Natural killer cell (primary cell): ENCODE measurements around the gene MAST3. TPM values are rescaled to one million over a fixed set of nuclear protein-coding genes. Genes with fewer than 3 reads are reported as not detected.

Experiments
- ATAC-seq, 3 donors: fragments of 150-1000 bp in 2 of 3; fragments of 200-7000 bp in 1 of 3; cut with Tn5 transposase; 1 replicate in 1 of 3; 2 replicates in 2 of 3; pipeline ENCODE4 v1.10.0; 2021; ENCODE audit warnings: mild to moderate bottlenecking in 2 of 3, moderate library complexity in 2 of 3
- DNase-seq, 2 donors: peaks; one replicate each; pipeline versions ENCODE4 v3.0.0 to v3.0.0-alpha.2; 2013 to 2021; ENCODE audit warnings: mixed read lengths in 1 of 2
- H3K27ac ChIP-seq: one replicate; pipeline ENCODE4 v1.5.1; 2013; ENCODE audit warnings: mild to moderate bottlenecking, low read length
- H3K27me3 ChIP-seq: one replicate; pipeline ENCODE4 v1.6.1; 2013; ENCODE audit warnings: low read length; ENCODE audit not compliant: control insufficient read depth, insufficient read depth
- H3K36me3 ChIP-seq: one replicate; pipeline ENCODE4 v1.6.1; 2013; ENCODE audit warnings: low read length; ENCODE audit not compliant: control insufficient read depth, insufficient read depth
- H3K4me1 ChIP-seq: one replicate; pipeline ENCODE4 v1.6.1; 2013; ENCODE audit warnings: low read length; ENCODE audit not compliant: control insufficient read depth, insufficient read depth
- H3K4me3 ChIP-seq: one replicate; pipeline ENCODE4 v1.5.1; 2013; ENCODE audit warnings: low read length
- H3K9me3 ChIP-seq: one replicate; pipeline ENCODE4 v1.6.1; 2013; ENCODE audit warnings: low read length; ENCODE audit not compliant: control insufficient read depth, insufficient read depth
- H3K27ac Mint-ChIP-seq, 2 donors: one replicate each; pipeline ENCODE4 v1.8.0; 2022; ENCODE audit warnings: mild to moderate bottlenecking in 2 of 2, mixed read lengths in 2 of 2, moderate library complexity in 1 of 2
- H3K27me3 Mint-ChIP-seq, 2 donors: one replicate each; pipeline ENCODE4 v1.8.0; 2022; ENCODE audit warnings: low read depth in 2 of 2, mixed read lengths in 2 of 2
- H3K36me3 Mint-ChIP-seq: one replicate; pipeline ENCODE4 v1.8.0; 2022; ENCODE audit warnings: mixed read lengths
- H3K4me1 Mint-ChIP-seq, 2 donors: one replicate each; pipeline ENCODE4 v1.8.0; 2022; ENCODE audit warnings: mixed read lengths in 2 of 2
- H3K4me3 Mint-ChIP-seq: one replicate; pipeline ENCODE4 v1.8.0; 2022; ENCODE audit warnings: mild to moderate bottlenecking, moderate library complexity, mixed read lengths
- H3K9me3 Mint-ChIP-seq, 2 donors: one replicate each; pipeline ENCODE4 v1.8.0; 2022; ENCODE audit warnings: mixed read lengths in 2 of 2
- CTCF ChIP-seq: fragments of 200-600 bp; IDR thresholded peaks from one replicate; pipeline ENCODE4 v1.8.0; 2022; ENCODE audit warnings: antibody characterized with exemption
- WGBS: methylation state at CpG from one replicate; pipeline ENCODE4 v1.1.7; 2013; ENCODE audit warnings: missing lambda C conversion rate; ENCODE audit not compliant: insufficient coverage; 5-methylcytosine and 5-hydroxymethylcytosine counted together
- intact Hi-C: fragments of 100-400 bp; cut with micrococcal nuclease; formaldehyde crosslinking; loops from one replicate; pipeline ENCODE4 v1.14.2; 2022
- total RNA-seq, 4 donors: library from RNA; stranded (reverse); fragments of 120-200 nt in 1 of 4; gene quantifications; one replicate each; pipeline versions ENCODE4 v1.2.3 to v1.2.4, GENCODE V29; 2013 to 2022

Gene MAST3
- total RNA-seq, 3 donors from 2014 or later (not counting 1 experiment from before 2014, with no cell fraction given) = 84.5 to 101 (median 101) TPM

GRCh38 chr19:18112989-18113478, 15.5 kb downstream of the MAST3 start:
- H3K4me3 ChIP-seq = no peak overlapping the region
- TF ChIP-seq CTCF = peak; percentile 81
- intact Hi-C loops = loop anchor here (1.0 to 2.0 kb wide), 2 partner anchors 55 to 138 kb away; no protein-coding TSS in a partner anchor
- no peaks in the 10 kb centered on the region for H3K36me3 ChIP-seq
- no peak overlapping the region for H3K27ac ChIP-seq
- peaks cover 11 to 42% of the 10 kb centered on the region in 2 donors for H3K4me1 Mint-ChIP-seq
- no peaks in the 10 kb centered on the region for H3K9me3 Mint-ChIP-seq
- H3K4me1 ChIP-seq = peaks cover 40% of the 10 kb centered on the region
- peak overlapping the region; percentile 11 for H3K4me3 Mint-ChIP-seq
- H3K27me3 Mint-ChIP-seq = no peaks in the 10 kb centered on the region
- ATAC-seq (peak; percentile 27 to 48 (median 38)), DNase-seq (peak; percentile 76 to 86)
- no peaks in the 10 kb centered on the region for H3K36me3 Mint-ChIP-seq
- no peaks in the 10 kb centered on the region for H3K27me3 ChIP-seq
- WGBS = 46% methylated on average over 9 of the region's 9 CpGs
- H3K27ac Mint-ChIP-seq = peak overlapping the region in 1 of 2 donors; percentile 48
- no peaks in the 10 kb centered on the region for H3K9me3 ChIP-seq

GRCh38 chr19:18113827-18114226, 16.2 kb downstream of the MAST3 start:
- no peaks in the 10 kb centered on the region for H3K27me3 ChIP-seq
- no peak for TF ChIP-seq CTCF
- Mint-ChIP-seq H3K4me3 (no peak overlapping the region), H3K9me3 (no peaks in the 10 kb centered on the region), H3K4me1 (peaks cover 15 to 47% of the 10 kb centered on the region in 2 donors), H3K36me3 (no peaks in the 10 kb centered on the region), H3K27me3 (no peaks in the 10 kb centered on the region), H3K27ac (no peak overlapping the region)
- H3K9me3 ChIP-seq = no peaks in the 10 kb centered on the region
- no peak overlapping the region for H3K4me3 ChIP-seq
- peaks cover 45% of the 10 kb centered on the region for H3K4me1 ChIP-seq
- intact Hi-C loops = loop anchor here (1.0 to 2.0 kb wide), 2 partner anchors 54 to 137 kb away; no protein-coding TSS in a partner anchor
- H3K36me3 ChIP-seq = no peaks in the 10 kb centered on the region
- 97% methylated on average over 5 of the region's 5 CpGs for WGBS
- no peak overlapping the region for H3K27ac ChIP-seq
- ATAC-seq (no peak), DNase-seq (no peak)

GRCh38 chr19:18114483-18114882, 16.9 kb downstream of the MAST3 start:
- Mint-ChIP-seq H3K36me3 (no peaks in the 10 kb centered on the region), H3K27ac (peak overlapping the region in 1 of 2 donors; percentile 23), H3K27me3 (no peaks in the 10 kb centered on the region), H3K4me1 (peaks cover 22 to 47% of the 10 kb centered on the region in 2 donors), H3K9me3 (no peaks in the 10 kb centered on the region), H3K4me3 (no peak overlapping the region)
- H3K9me3 ChIP-seq = no peaks in the 10 kb centered on the region
- H3K27me3 ChIP-seq = no peaks in the 10 kb centered on the region
- H3K4me3 ChIP-seq = no peak overlapping the region
- ATAC-seq (no peak), DNase-seq (no peak)
- intact Hi-C loops = no loop called here
- H3K27ac ChIP-seq = no peak overlapping the region
- TF ChIP-seq CTCF = no peak
- H3K36me3 ChIP-seq = no peaks in the 10 kb centered on the region
- 98% methylated on average over 4 of the region's 4 CpGs for WGBS
- H3K4me1 ChIP-seq = peaks cover 45% of the 10 kb centered on the region

- no peaks in the 10 kb centered on the region for H3K27me3 ChIP-seq
- H3K36me3 ChIP-seq = peaks cover 15% of the 10 kb centered on the region
- Mint-ChIP-seq H3K27me3 (no peaks in the 10 kb centered on the region), H3K27ac (peak overlapping the region; percentile 89 to 99), H3K4me1 (peaks cover 30 to 62% of the 10 kb centered on the region in 2 donors), H3K9me3 (no peaks in the 10 kb centered on the region), H3K36me3 (no peaks in the 10 kb centered on the region), H3K4me3 (peak overlapping the region; percentile 84)
- ATAC-seq (no peak), DNase-seq (no peak)
- H3K27ac ChIP-seq = peak overlapping the region; percentile 42
- H3K4me3 ChIP-seq = peak overlapping the region; percentile 0
- intact Hi-C loops = no loop called here
- peaks cover 49% of the 10 kb centered on the region for H3K4me1 ChIP-seq
- 47% methylated on average over 11 of the region's 11 CpGs for WGBS
- no peak for TF ChIP-seq CTCF
- no peaks in the 10 kb centered on the region for H3K9me3 ChIP-seq
Measured at GRCh38 chr19:18117364-18117691, 19.8 kb downstream of the MAST3 start.
